Thymus (tissue), 11 donors: Measurements from ENCODE around the gene STRN3. TPM values are rescaled to one million over a fixed set of nuclear protein-coding genes. Genes with fewer than 3 reads are reported as not detected.

Source experiments
- DNase-seq, 9 donors: peaks; one replicate each; pipeline ENCODE4 v3.0.0-alpha.2; 2013; ENCODE audit warnings: low spot score in 9 of 9, low read depth in 6 of 9, missing footprints in 1 of 9
- H3K27ac ChIP-seq, 2 donors: one replicate each; pipeline ENCODE4 v1.5.1; 2013; ENCODE audit warnings: control low read depth in 1 of 2, low read depth in 1 of 2, low read length in 1 of 2, mild to moderate bottlenecking in 1 of 2, moderate library complexity in 1 of 2
- H3K27me3 ChIP-seq, 2 donors: one replicate each; pipeline ENCODE4 v1.5.1; 2013; ENCODE audit warnings: low read length in 1 of 2; ENCODE audit not compliant: control insufficient read depth in 2 of 2, insufficient read depth in 1 of 2
- H3K36me3 ChIP-seq, 2 donors: one replicate each; pipeline ENCODE4 v1.5.1; 2013; ENCODE audit warnings: low read length in 1 of 2, mild to moderate bottlenecking in 1 of 2, moderate library complexity in 1 of 2; ENCODE audit not compliant: control insufficient read depth in 2 of 2, insufficient read depth in 2 of 2
- H3K4me1 ChIP-seq, 2 donors: one replicate each; pipeline ENCODE4 v1.5.1; 2013; ENCODE audit warnings: low read length in 2 of 2; ENCODE audit not compliant: control insufficient read depth in 2 of 2, insufficient read depth in 2 of 2
- H3K4me3 ChIP-seq, 2 donors: one replicate each; pipeline ENCODE4 v1.5.1; 2013; ENCODE audit warnings: low read length in 2 of 2, control low read depth in 1 of 2, mild to moderate bottlenecking in 1 of 2
- H3K9me3 ChIP-seq, 2 donors: one replicate each; pipeline ENCODE4 v1.5.1; 2013; ENCODE audit warnings: low read length in 1 of 2, mild to moderate bottlenecking in 1 of 2; ENCODE audit not compliant: control insufficient read depth in 2 of 2, insufficient read depth in 1 of 2
- WGBS: extraction: QIAGEN DNeasy Blood & Tissue Kit; methylation state at CpG from one replicate; pipeline ENCODE4 v1.1.7; 2013; 5-methylcytosine and 5-hydroxymethylcytosine counted together
- polyA plus RNA-seq: library from polyadenylated mRNA; stranded (reverse); fragments of 200-250 nt; gene quantifications from one replicate; pipeline ENCODE4 v1.2.3, GENCODE V29; 2013
- total RNA-seq: library from RNA; stranded (reverse); fragments of 120-200 nt; gene quantifications from one replicate; pipeline ENCODE4 v1.2.4, GENCODE V29; 2013
- donor health status: healthy.

The STRN3 gene
- total and polyA plus RNA-seq, 2 donors = 14.7 to 26.4 TPM

DNA sequence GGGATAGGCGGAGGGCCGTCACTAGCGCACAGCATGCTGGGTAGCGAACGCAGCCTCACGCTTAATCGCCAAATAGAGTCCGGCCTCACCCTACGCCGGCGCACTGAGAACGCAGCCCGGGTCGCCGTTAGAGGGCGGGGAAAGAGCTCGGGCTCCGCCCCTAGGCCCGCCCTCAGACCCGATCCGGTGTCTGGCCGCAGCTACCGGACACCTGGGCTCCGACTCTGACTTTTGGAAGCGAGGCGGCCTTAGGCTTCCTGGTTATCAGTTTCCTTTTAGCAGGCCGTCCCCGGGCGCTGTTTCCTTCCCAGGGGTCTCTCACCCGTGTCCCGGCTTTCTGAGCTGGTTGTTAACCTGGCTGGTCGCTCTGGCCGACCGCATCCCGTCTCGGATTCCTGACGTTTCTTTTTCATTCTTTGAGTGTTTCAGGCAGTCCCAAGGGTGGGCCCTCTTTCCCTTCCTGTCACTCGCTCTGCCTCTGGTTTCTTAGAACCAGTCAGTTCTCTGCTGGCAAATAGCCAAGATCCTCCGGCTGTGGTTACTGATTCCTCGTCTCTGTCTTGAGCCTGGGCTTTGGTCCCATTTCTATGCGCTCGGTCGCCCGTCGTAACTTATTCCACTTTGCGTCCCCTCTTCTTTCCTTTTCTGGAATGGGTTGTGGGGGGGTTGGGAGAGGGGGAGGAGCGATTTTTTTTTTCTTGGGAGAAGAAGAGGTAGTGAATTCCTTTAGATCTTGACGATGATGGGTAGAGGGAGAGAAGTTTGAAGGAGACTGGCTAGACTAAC, 464 bp upstream of the STRN3 start:
- Histone ChIP-seq H3K4me1 (peaks cover 0 to 4% of the 10 kb centered on the region in 2 donors), H3K9me3 (no peaks in the 10 kb centered on the region), H3K4me3 (peak overlapping the region; percentile 68 to 98), H3K36me3 (no peaks in the 10 kb centered on the region), H3K27me3 (no peaks in the 10 kb centered on the region), H3K27ac (peak overlapping the region; percentile 55 to 83)
- under 1% methylated on average over 48 of the region's 48 CpGs for WGBS
- DNase-seq = peak; percentile 64 to 92 (median 84)

DNA sequence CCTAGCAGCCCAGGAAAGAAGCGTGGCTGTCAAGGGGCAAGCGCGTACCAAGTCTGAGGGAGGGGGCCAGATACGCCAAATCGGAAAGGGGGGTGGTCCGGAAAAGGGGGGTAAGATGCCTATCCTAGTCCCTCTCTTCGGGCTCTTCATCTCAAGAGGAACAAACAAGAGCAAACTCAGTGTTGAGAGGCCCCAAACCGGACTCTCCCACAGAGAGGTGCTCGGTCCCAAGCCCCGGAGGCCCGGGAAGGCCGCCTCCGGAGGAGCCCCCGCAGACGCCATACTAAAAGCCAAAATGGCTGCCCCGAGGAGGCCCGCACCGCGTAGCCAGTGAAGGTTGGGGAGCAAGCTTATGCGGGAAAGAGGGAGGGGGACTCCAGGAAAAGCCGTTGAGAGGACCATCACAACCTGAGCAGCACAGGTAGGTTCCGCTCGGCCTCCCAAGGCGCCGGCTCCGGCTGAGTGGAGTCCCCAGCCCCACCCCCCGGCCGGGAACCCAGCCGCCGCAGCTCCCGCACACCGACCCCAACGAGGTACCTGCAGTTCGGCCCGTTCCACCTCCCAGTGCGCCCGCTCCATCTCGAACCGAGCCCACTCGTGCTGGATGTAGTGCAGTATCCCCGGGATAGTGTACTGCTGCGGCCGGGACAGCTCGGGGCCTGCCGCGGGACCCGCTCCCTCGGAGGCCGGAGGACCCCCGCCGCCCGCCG, 657 bp downstream of the STRN3 start, which contains the start of gene AP4S1:
TSS of gene AP4S1 (plus strand) at position 283 of the 710 bp plus-strand sequence. CDS start 40,548 bp downstream, outside the sequence.
- H3K27ac ChIP-seq = peak within 1 kb of the TSS; percentile 83 to 84
- peaks cover 0 to 4% of the 10 kb centered on the region in 2 donors for H3K4me1 ChIP-seq
- no peaks in the 10 kb centered on the region for H3K9me3 ChIP-seq
- H3K27me3 ChIP-seq = no peaks in the 10 kb centered on the region
- peak within 1 kb of the TSS; percentile 68 to 98 for H3K4me3 ChIP-seq
- DNase-seq = peak in 7 of 9 donors; percentile 36 to 72 (median 45)
- under 1% methylated on average over 53 of the region's 53 CpGs for WGBS
- H3K36me3 ChIP-seq = no peaks in the 10 kb centered on the region

DNA sequence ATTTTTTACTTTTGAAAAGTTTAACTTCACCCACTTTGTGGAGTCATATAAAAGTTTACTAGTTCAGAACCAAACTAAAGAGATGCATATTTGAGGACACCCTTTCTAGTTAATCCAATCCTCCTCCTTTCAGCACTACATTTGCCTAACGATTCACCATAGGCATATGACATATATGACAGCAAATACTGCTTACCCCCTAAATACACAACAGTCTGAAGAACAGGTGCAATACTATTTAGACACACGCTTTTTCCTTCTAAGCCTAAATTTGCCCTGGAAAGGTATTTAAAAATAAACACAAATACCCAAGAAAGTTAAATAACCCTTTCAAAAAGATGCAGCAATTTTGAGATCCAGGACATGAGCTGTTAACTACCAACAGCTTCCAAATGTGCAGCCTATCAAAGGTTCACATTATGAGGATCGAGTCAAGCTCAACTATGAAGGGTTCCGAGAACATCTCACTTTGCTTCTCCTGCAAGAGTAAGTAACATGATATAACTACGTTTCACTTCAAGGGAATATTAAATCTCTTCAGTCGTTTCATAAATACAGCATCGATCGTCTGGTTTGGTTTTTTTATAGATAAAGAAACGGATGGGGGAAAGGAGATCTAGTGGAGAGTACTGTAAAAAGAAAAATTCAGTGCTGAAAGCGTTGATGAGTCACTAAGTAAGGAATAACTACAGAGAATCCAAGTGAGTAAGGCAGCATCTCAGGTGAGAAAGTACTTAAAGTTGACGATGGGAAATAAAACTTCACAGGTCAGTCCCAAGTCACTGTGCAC, 1.4 kb downstream of the STRN3 start:
- DNase-seq = peak in 1 of 9 donors; percentile 9
- peak overlapping the region; percentile 68 to 98 for H3K4me3 ChIP-seq
- H3K27me3 ChIP-seq = no peaks in the 10 kb centered on the region
- H3K36me3 ChIP-seq = no peaks in the 10 kb centered on the region
- H3K4me1 ChIP-seq = peaks cover 0 to 4% of the 10 kb centered on the region in 2 donors
- H3K27ac ChIP-seq = peak overlapping the region; percentile 83 to 84
- H3K9me3 ChIP-seq = no peaks in the 10 kb centered on the region
- WGBS = 17% methylated on average over 11 of the region's 11 CpGs

DNA sequence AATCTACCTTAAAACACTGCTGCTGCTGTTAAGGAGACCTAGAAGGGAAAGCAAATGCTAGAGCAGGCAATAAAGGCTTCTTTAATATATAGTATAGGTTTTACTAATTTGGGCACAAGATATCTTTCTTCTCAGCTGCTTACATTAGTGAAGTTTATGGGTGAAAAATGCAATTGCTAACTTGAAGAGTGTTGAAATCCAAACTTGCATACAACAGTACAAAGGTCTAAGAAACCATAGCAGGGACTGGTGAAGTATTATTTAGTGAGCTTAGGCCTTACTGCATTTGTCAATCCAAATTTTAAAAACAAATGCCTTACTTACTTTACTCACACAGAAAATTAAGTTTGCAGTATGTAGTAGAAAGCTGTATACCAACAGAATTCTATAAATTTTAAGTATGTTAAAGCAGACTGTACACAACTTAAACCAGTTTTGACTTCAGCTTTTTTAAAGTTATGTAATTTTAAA, 2.1 kb downstream of the STRN3 start:
- Histone ChIP-seq H3K4me1 (peaks cover 0 to 4% of the 10 kb centered on the region in 2 donors), H3K9me3 (no peaks in the 10 kb centered on the region), H3K27me3 (no peaks in the 10 kb centered on the region), H3K36me3 (no peaks in the 10 kb centered on the region), H3K27ac (no peak overlapping the region), H3K4me3 (no peak overlapping the region)
- DNase-seq = peak in 1 of 9 donors; percentile 9

DNA sequence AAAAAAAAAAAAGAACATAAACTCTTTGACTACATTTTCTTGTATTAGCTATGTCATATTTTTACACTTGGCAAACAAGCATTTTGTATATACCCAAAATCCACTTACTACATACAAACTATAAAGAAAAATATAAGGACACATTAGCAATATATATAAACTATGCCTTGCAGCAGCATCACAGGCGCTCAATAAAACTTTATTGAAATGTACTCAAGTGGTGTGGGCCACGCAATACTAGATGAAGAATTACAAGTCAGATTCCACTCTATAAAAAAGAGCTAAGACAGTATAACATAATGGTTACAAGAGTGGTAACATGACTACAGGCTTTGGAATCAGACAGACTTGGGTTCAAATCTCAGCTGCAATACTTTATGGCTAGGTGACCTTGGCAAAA, 3.8 kb downstream of the STRN3 start:
- 99% methylated on average over 2 of the region's 2 CpGs for WGBS
- Histone ChIP-seq H3K27me3 (no peaks in the 10 kb centered on the region), H3K4me1 (peaks cover 0 to 4% of the 10 kb centered on the region in 2 donors), H3K4me3 (no peak overlapping the region), H3K27ac (no peak overlapping the region), H3K9me3 (no peaks in the 10 kb centered on the region), H3K36me3 (peaks cover 3 to 4% of the 10 kb centered on the region in 2 donors)
- no peak for DNase-seq

DNA sequence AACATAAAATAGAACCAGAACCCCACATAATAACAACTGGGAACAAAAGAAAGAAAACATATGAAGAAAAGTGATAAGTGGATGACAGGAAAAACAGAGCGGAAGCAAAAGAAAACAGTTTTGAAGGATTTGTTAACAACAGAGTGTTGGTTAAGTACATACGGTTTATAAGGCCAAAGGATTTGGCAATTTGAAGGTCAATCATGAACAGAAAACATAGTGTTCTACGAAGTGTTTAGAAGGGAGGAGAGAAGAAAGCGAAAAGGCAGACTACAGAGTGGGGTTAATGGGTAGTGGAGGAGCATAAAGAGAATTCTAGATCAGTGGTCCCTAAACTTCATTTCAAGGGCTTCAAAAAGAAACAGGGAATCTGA, 4.6 kb downstream of the STRN3 start:
- peaks cover 3 to 4% of the 10 kb centered on the region in 2 donors for H3K36me3 ChIP-seq
- no peak overlapping the region for H3K27ac ChIP-seq
- H3K4me3 ChIP-seq = no peak overlapping the region
- peaks cover 0 to 4% of the 10 kb centered on the region in 2 donors for H3K4me1 ChIP-seq
- WGBS = over 99% methylated on average over 4 of the region's 4 CpGs
- H3K9me3 ChIP-seq = no peaks in the 10 kb centered on the region
- no peaks in the 10 kb centered on the region for H3K27me3 ChIP-seq
- DNase-seq = no peak

DNA sequence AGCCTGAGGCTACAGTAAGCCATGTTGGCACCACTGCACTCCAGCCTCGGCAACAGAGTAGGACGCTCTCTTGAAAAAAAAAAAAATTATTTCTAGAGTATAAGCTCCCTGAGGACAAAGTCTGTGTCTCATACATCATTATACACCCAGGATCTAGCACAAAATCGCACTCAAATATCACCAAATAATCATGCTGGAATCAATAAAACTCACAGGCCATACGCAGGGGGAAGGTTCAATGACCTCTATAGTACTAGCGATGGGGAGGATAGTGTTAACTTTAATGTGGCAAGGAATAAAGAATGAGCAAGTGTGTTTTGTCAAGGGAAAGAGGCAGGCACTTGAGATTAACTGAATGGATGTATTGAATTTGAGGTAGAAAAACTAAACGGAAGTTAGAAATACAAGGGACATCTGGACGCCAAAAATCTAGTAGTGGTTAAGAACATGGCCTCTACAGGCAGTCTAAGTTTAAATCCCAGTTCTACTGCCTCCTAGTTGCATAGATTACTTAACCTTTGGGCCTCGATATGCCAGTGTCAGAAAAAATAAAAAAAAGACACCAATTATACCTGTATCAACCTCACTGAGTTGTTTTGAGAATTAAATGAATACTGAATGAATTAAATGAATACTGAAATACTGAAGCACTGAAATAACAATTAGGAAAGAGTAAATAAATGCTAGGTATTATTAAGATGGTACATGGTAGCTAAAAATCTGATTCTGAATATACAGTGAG, 5.2 kb downstream of the STRN3 start:
- no peak overlapping the region for H3K27ac ChIP-seq
- H3K4me1 ChIP-seq = peaks cover 0 to 4% of the 10 kb centered on the region in 2 donors
- peaks cover 3 to 4% of the 10 kb centered on the region in 2 donors for H3K36me3 ChIP-seq
- no peak overlapping the region for H3K4me3 ChIP-seq
- 99% methylated on average over 8 of the region's 8 CpGs for WGBS
- no peaks in the 10 kb centered on the region for H3K27me3 ChIP-seq
- no peak for DNase-seq
- H3K9me3 ChIP-seq = no peaks in the 10 kb centered on the region

DNA sequence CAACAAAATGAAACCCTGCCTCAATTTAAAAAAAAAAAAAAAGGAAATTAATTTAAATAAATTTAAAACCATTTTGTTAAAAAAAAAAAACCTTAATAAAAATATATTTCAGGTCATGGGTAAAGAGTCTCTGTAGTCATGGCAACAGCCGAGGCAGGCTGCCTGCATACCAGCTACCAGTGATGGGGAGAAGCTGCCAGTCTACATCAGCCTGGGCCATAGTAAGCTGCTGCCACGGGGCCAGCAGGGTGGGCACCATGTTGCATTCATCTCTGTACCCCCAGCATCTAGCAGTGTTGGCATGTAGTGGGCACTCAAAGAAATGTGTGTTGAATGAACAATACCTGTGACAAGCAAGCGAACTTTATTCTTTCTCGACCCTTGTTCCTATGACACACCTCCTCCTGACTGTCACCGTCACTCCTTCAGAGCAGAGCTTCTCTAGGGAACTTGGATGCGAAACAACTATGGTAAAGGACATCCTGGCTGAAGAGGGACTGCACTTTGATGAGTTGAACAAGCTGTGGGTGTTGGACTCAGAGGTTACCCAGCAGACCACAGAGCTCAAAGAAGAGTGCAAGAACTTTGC, 8.0 kb downstream of the STRN3 start:
- Histone ChIP-seq H3K9me3 (no peaks in the 10 kb centered on the region), H3K27me3 (no peaks in the 10 kb centered on the region), H3K4me1 (no peaks in the 10 kb centered on the region)

More for the DNA sequence above, 8.0 kb downstream of the STRN3 start:
- peaks cover 3 to 4% of the 10 kb centered on the region in 2 donors for H3K36me3 ChIP-seq
- H3K4me3 ChIP-seq = no peak overlapping the region
- DNase-seq = no peak
- WGBS = 90% methylated on average over 6 of the region's 6 CpGs
- H3K27ac ChIP-seq = no peak overlapping the region
